IMR-90 (cell line): Measurements from ENCODE around the gene SLC12A4. TPM values are rescaled to one million over a fixed set of nuclear protein-coding genes. Genes with fewer than 3 reads are reported as not detected.

ENCODE experiments used
- microRNA-seq, 2 experiments: library from miRNA; stranded (forward) in 1 of 2; unstranded in 1 of 2; fragments of 10-50 nt in 1 of 2; fragments of <30 nt in 1 of 2; gene quantifications in 1 of 2; microRNA quantifications in 1 of 2; one replicate each; pipeline versions ENCODE3 to v1.1.0; 2013 to 2020; ENCODE audit not compliant: insufficient read depth in 1 of 2, insufficient read length in 1 of 2, unreplicated experiment in 1 of 2
- polyA plus RNA-seq, 3 experiments: library from polyadenylated mRNA; depleted of rRNA; stranded (reverse); fragments of >200 nt; gene quantifications; 2 replicates each; pipeline ENCODE4 v1.2.3, GENCODE V29; 2012; ENCODE audit warnings: low replicate concordance in 1 of 3
- small RNA-seq, 5 experiments: library from RNA; depleted of rRNA; stranded (forward); fragments of <200 nt; gene quantifications; one replicate each; pipeline ENCODE3, GENCODE V24; 2012
- total RNA-seq: library from RNA; depleted of rRNA; stranded (reverse); fragments of >200 nt; gene quantifications from 2 replicates; pipeline ENCODE4 v1.2.3, GENCODE V29; 2012; rRNA removed

The SLC12A4 gene
- total and polyA plus RNA-seq, 2 of the 4 experiments (the other 2 are of a cell fraction) = 36.6 to 132 TPM

Small RNAs within 50 kb of the gene (microRNA-seq; reads per million reads assigned to microRNA genes)
- not detected for gene RNU6-359P (ENCODE audit: insufficient read depth, insufficient read length)

Small RNAs within 50 kb of the gene (small RNA-seq; reads per million reads assigned to genes)
- gene RNU6-359P = 0 to 28.3 (median 0.07) reads per million in 5 experiments

Other genes with a start within 250 kb of the SLC12A4 start
- 15.8 and 18.1 TPM in 2 replicates for gene GFOD2, start 249.3 kb downstream of the SLC12A4 start, total RNA-seq
- gene GFOD2, start 249.3 kb downstream of the SLC12A4 start, polyA plus RNA-seq (2012; rRNA removed) = 12.3 and 13.3 TPM in 2 replicates
- gene RANBP10, start 162.1 kb downstream of the SLC12A4 start, total RNA-seq = 2.2 and 2.7 TPM in 2 replicates
- gene RANBP10, start 162.1 kb downstream of the SLC12A4 start, polyA plus RNA-seq (2012; rRNA removed) = 12.1 and 13.0 TPM in 2 replicates
- 0.56 and 0.72 TPM in 2 replicates for gene TSNAXIP1, start 161.7 kb downstream of the SLC12A4 start, total RNA-seq
- 1.4 and 1.6 TPM in 2 replicates for gene TSNAXIP1, start 161.7 kb downstream of the SLC12A4 start, polyA plus RNA-seq (2012; rRNA removed)
- gene THAP11, start 126.3 kb downstream of the SLC12A4 start, total RNA-seq = 13.3 and 13.9 TPM in 2 replicates
- 14.5 and 16.7 TPM in 2 replicates for gene THAP11, start 126.3 kb downstream of the SLC12A4 start, polyA plus RNA-seq (2012; rRNA removed)
- 42.7 and 55.0 TPM in 2 replicates for gene NUTF2, start 121.7 kb downstream of the SLC12A4 start, total RNA-seq
- gene NUTF2, start 121.7 kb downstream of the SLC12A4 start, polyA plus RNA-seq (2012; rRNA removed) = 361 and 399 TPM in 2 replicates
- 33.3 TPM in 2 replicates for gene CENPT, start 120.9 kb downstream of the SLC12A4 start, total RNA-seq
- 83.1 and 86.4 TPM in 2 replicates for gene CENPT, start 120.9 kb downstream of the SLC12A4 start, polyA plus RNA-seq (2012; rRNA removed)
- gene EDC4, start 95.6 kb downstream of the SLC12A4 start, total RNA-seq = 33.2 and 34.2 TPM in 2 replicates
- gene EDC4, start 95.6 kb downstream of the SLC12A4 start, polyA plus RNA-seq (2012; rRNA removed) = 64.0 and 66.1 TPM in 2 replicates
- gene NRN1L, start 83.8 kb downstream of the SLC12A4 start, total RNA-seq = not detected in 2 replicates
- gene NRN1L, start 83.8 kb downstream of the SLC12A4 start, polyA plus RNA-seq (2012; rRNA removed) = 0.27 and 0.32 TPM in 2 replicates
- gene PSKH1, start 75.4 kb downstream of the SLC12A4 start, total RNA-seq = 10.3 and 11.5 TPM in 2 replicates
- gene PSKH1, start 75.4 kb downstream of the SLC12A4 start, polyA plus RNA-seq (2012; rRNA removed) = 26.5 and 26.7 TPM in 2 replicates
- gene CTRL, start 36.8 kb downstream of the SLC12A4 start, total RNA-seq = 0.18 and 0.28 TPM in 2 replicates
- 0.89 and 1.1 TPM in 2 replicates for gene CTRL, start 36.8 kb downstream of the SLC12A4 start, polyA plus RNA-seq (2012; rRNA removed)
- gene PSMB10, start 31.8 kb downstream of the SLC12A4 start, total RNA-seq = 25.6 and 28.7 TPM in 2 replicates
- gene PSMB10, start 31.8 kb downstream of the SLC12A4 start, polyA plus RNA-seq (2012; rRNA removed) = 36.7 and 50.5 TPM in 2 replicates
- gene LCAT, start 24.5 kb downstream of the SLC12A4 start, total RNA-seq = 1.4 and 1.7 TPM in 2 replicates
- gene LCAT, start 24.5 kb downstream of the SLC12A4 start, polyA plus RNA-seq (2012; rRNA removed) = 18.8 and 22.5 TPM in 2 replicates
- gene DPEP3, start 11.9 kb upstream of the SLC12A4 start, total RNA-seq = not detected in 2 replicates
- not detected in 2 replicates for gene DPEP3, start 11.9 kb upstream of the SLC12A4 start, polyA plus RNA-seq (2012; rRNA removed)
- gene DPEP2, start 30.8 kb upstream of the SLC12A4 start, total RNA-seq = not detected in 2 replicates
- gene DPEP2, start 30.8 kb upstream of the SLC12A4 start, polyA plus RNA-seq (2012; rRNA removed) = not detected in 2 replicates
- gene DPEP2NB, start 47.3 kb upstream of the SLC12A4 start, total RNA-seq = not detected in 2 replicates
- gene DPEP2NB, start 47.3 kb upstream of the SLC12A4 start, polyA plus RNA-seq (2012; rRNA removed) = not detected in 2 replicates
- 8.9 and 10.0 TPM in 2 replicates for gene DDX28, start 54.6 kb upstream of the SLC12A4 start, total RNA-seq
- gene DDX28, start 54.6 kb upstream of the SLC12A4 start, polyA plus RNA-seq (2012; rRNA removed) = 9.0 and 9.2 TPM in 2 replicates
- 28.1 and 30.5 TPM in 2 replicates for gene DUS2, start 54.6 kb upstream of the SLC12A4 start, total RNA-seq
- gene DUS2, start 54.6 kb upstream of the SLC12A4 start, polyA plus RNA-seq (2012; rRNA removed) = 15.8 TPM in 2 replicates
- gene NFATC3, start 116.7 kb upstream of the SLC12A4 start, total RNA-seq = 14.7 and 21.5 TPM in 2 replicates
- gene NFATC3, start 116.7 kb upstream of the SLC12A4 start, polyA plus RNA-seq (2012; rRNA removed) = 6.3 TPM in 2 replicates